Muscle of back (tissue), 13 donors: ENCODE results near the gene SV2C. TPM values are rescaled to one million over a fixed set of nuclear protein-coding genes. Genes with fewer than 3 reads are reported as not detected.
A peak's percentile ranks its signal among the peaks of the same experiment; 100 is the strongest.
"Not testable (repeated sequence)": the region's sequence is repeated elsewhere in the genome, so short reads cannot be mapped to it uniquely, and the experiment has no call there.

Experiments used
- DNase-seq, 3 donors: peaks; one replicate each; pipeline versions ENCODE4 v3.0.0 to v3.0.0-alpha.2; 2013
- long read RNA-seq, 9 donors: transcript quantifications; one replicate each; lab custom pipeline, GENCODE V29; 2026
- polyA plus RNA-seq, 10 donors: library from polyadenylated mRNA; unstranded; fragments of 120-200 nt; gene quantifications; one replicate each; pipeline ENCODE4 v1.2.1, GENCODE V29; 2013; ENCODE audit not compliant: insufficient read length in 10 of 10

SV2C gene, protein sequence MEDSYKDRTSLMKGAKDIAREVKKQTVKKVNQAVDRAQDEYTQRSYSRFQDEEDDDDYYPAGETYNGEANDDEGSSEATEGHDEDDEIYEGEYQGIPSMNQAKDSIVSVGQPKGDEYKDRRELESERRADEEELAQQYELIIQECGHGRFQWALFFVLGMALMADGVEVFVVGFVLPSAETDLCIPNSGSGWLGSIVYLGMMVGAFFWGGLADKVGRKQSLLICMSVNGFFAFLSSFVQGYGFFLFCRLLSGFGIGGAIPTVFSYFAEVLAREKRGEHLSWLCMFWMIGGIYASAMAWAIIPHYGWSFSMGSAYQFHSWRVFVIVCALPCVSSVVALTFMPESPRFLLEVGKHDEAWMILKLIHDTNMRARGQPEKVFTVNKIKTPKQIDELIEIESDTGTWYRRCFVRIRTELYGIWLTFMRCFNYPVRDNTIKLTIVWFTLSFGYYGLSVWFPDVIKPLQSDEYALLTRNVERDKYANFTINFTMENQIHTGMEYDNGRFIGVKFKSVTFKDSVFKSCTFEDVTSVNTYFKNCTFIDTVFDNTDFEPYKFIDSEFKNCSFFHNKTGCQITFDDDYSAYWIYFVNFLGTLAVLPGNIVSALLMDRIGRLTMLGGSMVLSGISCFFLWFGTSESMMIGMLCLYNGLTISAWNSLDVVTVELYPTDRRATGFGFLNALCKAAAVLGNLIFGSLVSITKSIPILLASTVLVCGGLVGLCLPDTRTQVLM
- polyA plus RNA-seq, result under 1 TPM in 9 of 10 donors, not detected in 1; 0.03 to 0.23 (median 0.06) TPM
- long read RNA-seq, donor 1, result 0 reads
- long read RNA-seq, donor 2, result 0 reads
- long read RNA-seq, donor 3, result 0 reads
- long read RNA-seq, donor 4, result 0 reads
- long read RNA-seq, donor 5, result 0 reads
- long read RNA-seq, donor 6, result 0 reads
- long read RNA-seq, donor 7, result 0 reads
- long read RNA-seq, donor 8, result 0 reads
- long read RNA-seq, donor 9, result 0 reads

DNA sequence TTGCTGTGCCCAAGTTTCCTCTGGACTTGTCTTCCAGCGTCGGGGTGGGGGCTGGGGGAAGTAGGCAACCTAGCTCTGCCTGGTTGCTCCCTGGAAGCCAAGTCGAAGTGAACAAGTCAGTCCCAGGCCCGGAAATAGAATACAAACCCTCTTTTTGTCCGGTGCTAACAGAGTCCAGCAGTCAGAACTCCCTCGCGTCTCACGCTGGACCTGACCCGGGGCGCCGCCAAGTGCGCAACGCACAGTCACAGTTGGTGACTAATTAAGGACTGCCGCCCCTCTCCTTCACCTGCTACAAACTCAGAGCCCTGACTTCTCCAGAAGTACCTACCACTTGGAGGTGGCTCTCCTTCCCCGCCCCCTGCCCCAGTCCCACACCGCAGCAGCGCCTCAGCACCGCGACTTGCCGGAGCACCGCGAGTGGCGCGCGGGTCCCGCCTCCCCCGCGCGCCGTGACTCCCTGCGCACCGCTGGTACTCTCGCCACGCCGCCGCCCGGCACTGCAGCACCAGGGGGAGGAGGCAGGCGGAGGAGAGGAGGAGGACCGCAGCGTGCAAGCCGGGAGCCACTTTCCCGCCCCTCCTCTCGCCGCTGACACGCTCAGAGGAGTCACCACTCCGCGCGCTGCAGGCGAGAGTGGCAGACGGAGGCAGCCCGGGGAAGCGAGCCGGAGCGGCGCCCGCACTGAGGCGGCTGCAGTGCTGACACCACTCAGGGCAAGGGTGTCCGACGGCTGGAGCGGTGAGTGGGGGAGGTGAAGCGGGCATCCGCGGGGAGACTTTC, at the start of gene SV2C:
SV2C (plus strand) TSS at position 612 of the 783 bp plus-strand sequence. CDS start 48,368 bp downstream, outside the sequence.
- DNase-seq, result peak in 1 of 3 donors; percentile 60

DNA sequence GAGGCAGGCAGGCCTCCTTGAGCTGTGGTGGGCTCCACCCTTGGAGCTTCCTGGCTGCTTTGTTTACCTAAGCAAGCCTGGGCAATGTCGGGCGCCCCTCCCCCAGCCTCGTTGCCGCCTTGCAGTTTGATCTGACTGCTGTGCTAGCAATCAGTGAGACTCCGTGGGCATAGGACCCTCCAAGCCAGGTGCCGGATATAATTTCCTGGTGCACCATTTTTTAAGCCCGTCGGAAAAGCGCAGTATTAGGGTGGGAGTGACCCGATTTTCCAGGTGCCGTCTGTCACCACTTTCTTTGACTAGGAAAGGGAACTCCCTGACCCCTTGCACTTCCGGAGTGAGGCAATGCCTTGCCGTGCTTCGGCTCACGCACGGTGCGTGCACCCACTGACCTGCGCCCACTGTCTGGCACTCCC, 45.4 kb upstream of the SV2C start:
- DNase-seq, result not testable (repeated sequence)

DNA sequence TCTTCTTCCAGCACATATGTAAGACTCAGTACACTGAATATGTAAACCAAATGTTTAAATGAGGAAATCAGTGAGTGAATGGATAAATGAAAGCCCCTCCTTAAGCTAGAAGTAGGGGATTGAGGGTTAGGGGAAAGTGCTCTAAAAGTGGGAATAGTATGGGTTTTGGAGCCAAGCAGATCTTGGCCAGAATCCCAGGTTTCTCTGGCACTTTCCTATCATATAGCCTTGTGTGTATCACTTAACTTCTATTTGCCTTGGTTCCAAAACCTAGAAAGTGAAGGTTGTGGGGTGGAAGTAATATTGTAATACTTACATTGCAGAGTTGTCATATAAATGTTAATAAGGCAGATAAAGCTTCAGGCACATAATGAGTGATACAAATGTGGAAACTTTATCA, 45.0 kb upstream of the SV2C start:
- DNase-seq, result peak in 1 of 3 donors; percentile 3

DNA sequence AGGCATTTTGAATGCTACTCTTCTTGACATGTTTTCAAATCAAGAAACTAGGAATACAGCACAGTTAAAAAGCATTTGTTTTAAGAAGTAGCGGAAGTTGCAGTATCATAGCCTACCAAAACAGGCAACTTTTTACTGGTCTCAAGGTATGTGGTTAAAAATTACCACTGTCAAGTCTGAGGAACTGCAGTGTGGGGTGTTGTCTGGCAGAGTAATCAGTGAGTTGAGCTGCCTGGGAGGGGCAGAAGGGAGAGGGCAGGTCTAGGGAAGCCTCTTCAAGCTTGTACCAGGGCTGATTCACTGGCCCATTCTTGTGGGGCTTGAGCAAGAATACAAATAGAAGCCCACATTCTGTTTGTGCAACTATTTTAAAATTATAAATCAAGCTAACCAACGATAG, 42.4 kb upstream of the SV2C start:
- DNase-seq, result no peak

- DNase-seq, result no peak
Observed at GRCh38 chr5:76041863-76042262, 41.3 kb upstream of the SV2C start.

DNA sequence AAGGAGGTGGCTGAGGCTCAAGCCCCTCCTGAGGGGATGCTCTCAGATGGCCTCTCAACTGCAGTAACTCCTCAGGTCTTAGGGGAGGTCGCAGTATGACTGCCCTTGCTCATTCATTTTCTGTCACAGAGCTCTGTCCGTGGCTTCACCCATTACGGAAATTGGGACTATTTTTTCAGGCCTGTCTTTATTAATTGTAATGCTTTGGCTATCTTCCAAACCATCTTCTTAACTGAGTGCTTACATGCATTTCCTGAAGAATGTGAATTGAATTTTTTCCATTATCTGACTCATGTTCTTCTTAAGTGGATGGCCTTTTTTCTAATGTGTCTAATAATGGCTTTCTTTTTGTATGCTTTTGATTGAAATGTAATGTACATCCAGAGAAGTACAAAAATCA, 36.4 kb upstream of the SV2C start:
- no peak for DNase-seq

- no peak for DNase-seq
Observed at GRCh38 chr5:76050134-76050533, 33.0 kb upstream of the SV2C start.

DNA sequence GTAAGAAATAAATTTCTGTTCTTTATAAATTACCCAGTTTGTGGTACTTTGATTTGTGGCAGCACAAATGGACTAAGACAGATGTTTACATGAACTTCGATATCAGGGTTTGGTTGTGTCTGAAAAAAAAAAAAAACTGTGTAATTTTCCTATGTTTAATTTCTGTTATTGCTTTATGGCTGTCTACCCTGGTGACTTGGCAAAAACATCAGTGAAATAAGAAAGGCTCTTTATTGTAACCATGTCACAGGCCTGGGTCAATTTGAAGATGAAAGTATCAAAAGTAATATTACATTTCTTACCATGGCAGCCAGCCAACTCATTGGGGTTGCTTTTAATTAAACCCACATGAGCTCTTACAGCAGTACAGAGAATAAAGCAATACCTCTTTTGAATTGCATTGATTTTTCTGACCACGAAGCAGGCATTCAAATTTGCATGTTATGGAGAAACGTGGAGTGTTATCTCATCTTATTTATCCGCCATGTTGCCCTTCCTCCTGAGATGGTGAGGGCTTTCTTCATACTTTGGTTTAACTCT, 20.6 kb upstream of the SV2C start:
- DNase-seq, result no peak

- no peak for DNase-seq
Observed at GRCh38 chr5:76065258-76065657, 17.9 kb upstream of the SV2C start.

GRCh38 chr5:76069061-76069735, 14.0 kb upstream of the SV2C start:
- no peak for DNase-seq

DNA sequence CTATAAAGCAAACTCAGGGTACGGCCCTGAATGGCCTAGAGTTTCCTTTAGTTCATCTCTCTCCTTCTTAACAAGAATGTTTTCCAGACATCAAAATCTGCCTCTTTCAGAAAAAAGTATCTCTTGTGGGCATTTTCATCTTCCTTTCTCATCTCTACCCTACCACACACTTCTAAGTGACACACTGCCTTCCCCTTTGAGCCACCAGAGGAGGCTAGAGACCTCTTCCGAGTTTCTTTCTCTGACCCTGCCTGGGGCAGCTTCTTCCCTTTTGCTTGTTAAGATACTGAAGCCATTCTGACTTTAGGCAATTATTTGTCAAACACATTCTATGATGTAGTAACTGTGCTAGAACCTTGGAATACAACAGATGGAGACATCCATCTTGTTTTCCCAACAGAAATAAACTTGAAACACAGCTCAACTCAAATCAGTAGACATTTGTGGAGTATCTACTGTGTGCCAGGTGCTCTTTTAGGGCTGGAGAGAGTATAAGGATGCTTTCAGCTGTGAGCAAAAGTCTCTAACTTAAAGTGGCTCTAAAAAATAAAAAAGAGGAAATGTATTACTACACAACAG, 8.6 kb upstream of the SV2C start:
- no peak for DNase-seq

DNA sequence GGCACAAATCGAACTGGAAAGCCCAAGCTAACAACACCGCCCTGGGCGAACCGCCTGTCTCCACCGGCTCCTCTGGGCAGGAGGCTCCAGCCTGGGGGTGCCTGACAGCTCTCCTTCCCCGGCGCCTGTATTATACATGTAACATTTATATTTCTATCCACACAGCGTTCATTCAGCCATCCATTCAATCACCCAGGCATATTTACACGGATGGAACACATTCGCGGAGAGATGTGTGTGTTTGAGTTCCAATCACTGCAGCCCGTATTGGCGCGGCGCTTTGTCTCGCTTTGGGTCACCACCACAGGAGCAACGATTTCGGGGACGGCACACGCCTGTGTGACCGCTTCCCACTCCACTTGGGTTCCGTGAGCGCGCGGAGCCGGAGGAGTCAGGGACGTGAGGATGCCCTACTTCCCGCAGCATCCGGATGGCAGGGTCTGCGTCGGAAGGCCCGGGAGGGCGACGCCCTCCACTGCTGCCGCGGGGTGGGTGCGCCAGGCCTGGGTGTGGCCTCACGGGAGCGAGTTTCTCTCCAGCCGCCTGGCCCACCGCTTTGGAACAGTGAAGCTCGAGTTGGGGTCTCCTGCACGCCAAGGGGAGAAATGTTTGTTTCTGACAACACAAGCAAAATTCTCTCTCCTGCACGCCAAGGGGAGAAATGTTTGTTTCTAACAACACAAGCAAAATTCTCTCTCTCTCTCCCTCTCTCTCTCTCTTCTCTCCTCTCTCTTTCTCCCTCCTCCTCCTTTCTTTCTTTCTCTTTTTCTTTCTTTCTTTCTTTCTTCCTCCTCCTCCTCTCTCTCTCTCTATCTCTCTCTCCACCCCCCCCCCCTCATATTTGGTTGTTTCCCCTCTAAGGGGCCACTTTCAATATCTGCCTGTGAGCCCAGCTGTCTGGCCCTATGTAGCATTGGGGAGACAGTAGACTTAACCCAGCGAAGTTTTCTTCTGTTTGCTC, 1.1 kb upstream of the SV2C start:
- DNase-seq, result peak in 1 of 3 donors; percentile 16

- peak in 1 of 3 donors; percentile 19 for DNase-seq
Observed at GRCh38 chr5:76083555-76084495, 642 bp downstream of the SV2C start.

GRCh38 chr5:76084496-76085242, 1.5 kb downstream of the SV2C start:
- DNase-seq, result no peak

DNA sequence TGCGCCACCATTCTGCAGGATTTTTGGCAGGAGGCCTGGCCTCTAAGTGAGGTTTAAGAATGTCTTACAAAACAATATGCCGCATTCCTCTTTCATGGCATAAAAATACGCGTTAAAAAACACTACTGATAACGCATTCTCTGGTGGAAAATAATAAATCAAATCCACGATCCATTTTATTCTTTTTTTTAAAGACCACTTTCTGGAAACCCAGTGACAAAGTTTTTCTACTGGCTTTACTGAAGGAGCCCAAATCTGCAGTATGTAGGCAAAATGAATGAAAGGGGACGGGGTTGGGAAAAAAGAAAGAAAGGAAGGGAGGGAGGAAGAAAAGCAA, 2.0 kb downstream of the SV2C start:
- DNase-seq, result no peak

DNA sequence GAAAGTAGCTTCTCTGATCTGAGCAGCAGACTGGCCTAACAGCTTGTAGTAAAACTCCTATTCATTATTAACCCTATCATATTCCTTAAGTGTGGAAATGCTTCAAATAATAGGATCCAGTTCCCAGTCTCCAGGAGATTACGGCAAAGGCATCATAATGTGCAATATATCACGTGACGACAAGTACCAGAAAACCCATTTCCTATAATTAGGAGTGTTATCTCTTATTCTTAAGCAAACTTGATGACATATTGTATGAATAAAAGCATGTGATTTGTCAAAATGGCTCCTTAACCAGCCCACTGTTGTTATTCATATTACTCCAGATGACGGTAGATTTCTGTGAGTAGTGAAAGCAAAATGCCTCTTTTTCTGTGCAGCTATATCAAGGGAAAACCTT, 2.9 kb downstream of the SV2C start:
- DNase-seq, result no peak

GRCh38 chr5:76089156-76089555, 6.0 kb downstream of the SV2C start:
- DNase-seq, result not testable (repeated sequence)
